Ammon's horn (tissue), 1 donor: Measurements from ENCODE around the gene LGALS8.
"Not testable (repeated sequence)": the region's sequence is repeated elsewhere in the genome, so short reads cannot be mapped to it uniquely, and the experiment has no call there.

Experiments used
- DNase-seq: peaks from one replicate; pipeline ENCODE4 v3.0.0-alpha.2; 2016; ENCODE audit warnings: low spot score

LGALS8 gene

DNA sequence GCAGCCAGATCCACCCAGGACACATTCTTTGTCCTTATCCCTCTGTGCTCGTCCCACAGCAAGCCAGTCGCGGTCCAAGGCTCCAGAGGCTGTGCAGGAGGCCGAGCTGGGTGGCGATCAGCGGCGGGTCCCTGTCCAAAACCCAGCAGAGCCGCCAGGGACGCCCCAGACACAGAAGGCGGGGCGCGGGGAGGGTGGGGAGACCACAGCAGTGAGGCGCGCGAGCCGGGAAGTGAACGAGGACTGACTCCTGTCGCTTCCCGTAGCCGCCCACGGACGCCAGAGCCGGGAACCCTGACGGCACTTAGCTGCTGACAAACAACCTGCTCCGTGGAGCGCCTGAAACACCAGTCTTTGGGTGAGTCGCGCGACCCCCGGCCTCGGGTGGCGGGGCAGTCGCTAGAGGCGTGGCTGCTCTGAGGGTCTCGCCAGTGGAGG lies at the start of gene LGALS8:
Gene LGALS8, plus strand, starts transcription at position 279 of the 438 bp plus-strand sequence. CDS start 2,089 bp downstream, outside the sequence.
- peak; percentile 87 for DNase-seq

- no peak for DNase-seq
These were observed 47.8 kb upstream of the LGALS8 start for GRCh38 chr1:236476019-236476418.

GRCh38 chr1:236480758-236481436 lies 42.9 kb upstream of the LGALS8 start:
- no peak for DNase-seq

GRCh38 chr1:236484310-236484971 lies 39.3 kb upstream of the LGALS8 start:
- DNase-seq = no peak

DNA sequence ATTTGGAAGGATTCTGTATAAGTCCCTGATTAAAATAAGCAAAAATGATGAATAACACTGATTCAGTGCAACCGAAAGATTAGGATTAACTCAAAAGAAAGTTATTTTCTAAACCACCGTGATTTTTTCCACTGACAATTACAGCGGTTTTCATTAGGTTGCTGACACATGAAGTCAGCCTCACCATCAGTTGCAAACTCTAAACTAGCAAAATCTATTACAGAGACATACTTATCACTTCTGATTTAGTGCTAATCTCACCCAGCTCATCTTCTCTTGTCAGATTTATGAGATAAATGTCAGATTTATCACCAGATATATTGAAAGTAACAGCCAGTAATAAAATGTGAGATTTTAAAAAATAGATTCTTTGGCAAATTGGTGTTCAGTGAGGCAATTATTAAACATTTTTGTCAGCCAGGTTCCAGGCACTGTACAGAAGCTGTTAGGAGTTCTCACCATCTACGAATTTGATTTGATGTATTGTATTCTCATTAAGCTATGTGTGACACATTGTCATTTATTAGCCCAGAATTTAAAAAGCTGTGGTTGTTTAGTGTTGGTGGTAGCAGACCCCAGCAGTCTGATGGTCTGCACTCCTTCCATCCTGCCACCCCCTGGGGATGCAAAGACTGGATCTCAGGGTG lies 37.3 kb upstream of the LGALS8 start:
- DNase-seq = no peak

DNA sequence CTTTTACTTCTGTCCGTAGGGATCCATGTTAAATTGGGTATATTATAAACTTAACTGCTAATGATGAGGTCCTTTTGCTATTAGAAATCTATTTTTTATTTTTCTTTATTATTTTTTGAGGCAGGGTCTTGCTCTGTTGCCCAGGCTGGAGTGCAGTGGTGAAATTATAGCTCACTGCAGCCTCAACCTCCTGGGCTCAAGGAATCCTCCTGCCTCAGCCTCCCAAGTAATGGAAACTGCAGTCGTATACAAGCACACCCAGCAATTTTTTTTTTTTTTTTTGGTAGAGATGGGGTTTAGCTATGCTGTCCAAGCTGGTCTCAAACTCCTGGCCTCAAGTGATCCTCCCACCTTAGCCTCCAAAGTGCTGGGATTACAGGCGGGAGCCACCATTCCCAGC lies 34.6 kb upstream of the LGALS8 start:
- not testable (repeated sequence) for DNase-seq

GRCh38 chr1:236489710-236490377 lies 33.9 kb upstream of the LGALS8 start:
- peak; percentile 60 for DNase-seq

DNA sequence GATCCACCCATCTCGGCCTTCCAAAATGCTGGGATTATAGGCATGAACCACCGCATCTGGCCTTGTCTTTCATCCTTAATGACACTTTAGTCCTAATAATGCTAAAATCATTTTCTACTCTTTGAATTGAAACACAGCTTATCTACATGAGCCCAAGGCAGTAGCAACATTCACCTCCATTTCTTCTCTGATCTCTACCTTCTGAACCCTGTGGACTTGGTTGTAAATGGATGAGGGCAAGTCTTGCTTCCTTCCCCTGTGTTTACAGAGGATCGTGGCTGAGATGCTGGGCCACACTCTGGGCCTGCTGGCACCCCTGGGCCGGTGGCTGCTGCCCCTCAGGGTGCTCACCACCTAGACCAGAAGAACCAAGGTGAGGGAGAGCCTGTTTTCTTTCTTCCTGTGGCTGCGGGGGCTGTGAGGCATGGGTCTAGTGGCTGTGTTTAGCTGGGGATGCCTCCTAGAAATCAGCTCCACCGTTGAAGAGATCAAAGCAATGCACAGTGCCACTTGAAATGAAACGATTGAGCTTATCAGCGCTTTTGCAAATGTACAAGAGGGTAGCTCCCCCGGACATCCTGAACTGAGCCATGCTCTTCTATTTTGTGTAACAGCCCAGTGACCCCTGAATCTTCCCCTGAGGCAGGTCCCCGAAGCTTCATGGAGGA lies 32.2 kb upstream of the LGALS8 start:
- no peak for DNase-seq

DNA sequence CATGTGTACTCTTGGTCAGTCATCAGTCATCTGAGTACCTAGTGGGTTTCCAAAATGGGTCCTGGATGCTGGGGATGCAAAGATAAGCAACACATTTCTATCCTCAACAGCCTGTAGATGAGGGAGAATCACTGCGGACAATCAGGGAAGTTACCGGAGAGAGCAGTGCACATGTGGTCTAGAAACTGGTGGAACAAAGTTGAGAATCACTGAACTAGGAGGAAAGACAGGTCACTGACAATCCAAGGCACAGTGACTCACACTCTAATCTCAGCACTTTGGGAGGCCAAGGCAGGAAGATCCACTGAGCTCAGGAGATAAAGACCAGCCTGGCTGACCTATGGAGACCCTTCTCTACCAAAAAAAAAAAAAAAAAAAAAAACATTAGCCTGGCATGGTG lies 31.4 kb upstream of the LGALS8 start:
- DNase-seq = no peak

DNA sequence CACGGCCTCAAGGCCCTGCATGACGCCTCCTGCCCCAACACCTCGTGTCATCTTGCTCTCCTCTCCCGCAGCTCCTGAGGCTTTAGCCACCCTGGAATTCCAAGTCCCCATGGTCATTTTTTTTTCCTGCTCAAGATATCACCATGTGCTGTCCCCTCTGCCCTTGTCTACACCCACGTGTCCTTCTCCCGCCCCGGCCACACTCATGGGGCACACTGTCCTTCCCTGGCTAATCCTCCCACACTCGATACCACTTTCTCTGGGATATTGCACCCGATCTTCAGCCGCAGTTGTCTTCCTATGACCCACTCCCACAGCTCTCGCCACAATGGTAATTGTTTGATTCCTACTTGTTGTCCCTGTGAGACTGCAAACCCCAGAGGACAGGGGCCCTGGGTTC lies 29.7 kb upstream of the LGALS8 start:
- DNase-seq = no peak

DNA sequence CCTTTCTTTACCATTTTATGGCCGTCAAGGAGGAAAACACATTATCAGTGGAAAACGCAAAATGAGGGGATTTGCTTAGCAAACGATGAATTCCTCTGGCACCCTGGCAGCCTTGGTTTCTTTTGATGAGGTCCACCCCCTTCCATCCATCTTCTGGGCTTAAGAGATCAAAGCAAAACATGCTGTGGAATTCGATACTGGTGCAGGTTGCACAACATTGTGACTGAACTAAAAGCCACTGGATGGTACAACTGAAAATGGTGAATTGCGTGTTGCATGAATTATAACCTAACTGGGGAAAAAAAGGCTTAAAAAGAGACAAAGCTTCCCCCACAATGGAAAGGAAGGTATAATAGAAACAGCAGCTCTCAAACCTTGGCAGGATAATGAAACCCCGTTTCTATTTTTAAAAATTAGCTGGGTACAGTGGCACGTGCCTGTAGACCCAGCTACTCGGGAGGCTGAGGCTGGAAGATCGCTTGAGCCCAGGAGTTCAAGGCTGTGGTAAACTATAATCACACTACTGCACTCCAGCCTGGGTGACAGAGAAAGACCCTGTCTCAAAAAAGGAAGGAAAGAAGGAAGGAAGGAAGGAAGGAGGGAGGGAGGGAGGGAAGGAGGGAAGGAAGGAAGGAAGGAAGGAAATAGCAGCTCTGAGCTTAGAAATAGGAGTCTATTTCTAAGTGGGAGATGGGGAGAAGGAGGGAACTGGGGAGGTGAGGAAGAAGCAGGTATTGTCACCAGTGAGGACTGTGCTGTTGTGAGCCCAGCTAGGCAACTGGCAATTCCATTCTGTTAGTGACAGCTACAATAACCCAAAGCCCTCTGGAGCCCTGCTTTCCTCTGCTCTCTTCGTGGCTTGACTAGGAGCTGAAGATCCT lies 29.0 kb upstream of the LGALS8 start:
- no peak for DNase-seq

GRCh38 chr1:236495467-236496112 lies 28.2 kb upstream of the LGALS8 start:
- no peak for DNase-seq

DNA sequence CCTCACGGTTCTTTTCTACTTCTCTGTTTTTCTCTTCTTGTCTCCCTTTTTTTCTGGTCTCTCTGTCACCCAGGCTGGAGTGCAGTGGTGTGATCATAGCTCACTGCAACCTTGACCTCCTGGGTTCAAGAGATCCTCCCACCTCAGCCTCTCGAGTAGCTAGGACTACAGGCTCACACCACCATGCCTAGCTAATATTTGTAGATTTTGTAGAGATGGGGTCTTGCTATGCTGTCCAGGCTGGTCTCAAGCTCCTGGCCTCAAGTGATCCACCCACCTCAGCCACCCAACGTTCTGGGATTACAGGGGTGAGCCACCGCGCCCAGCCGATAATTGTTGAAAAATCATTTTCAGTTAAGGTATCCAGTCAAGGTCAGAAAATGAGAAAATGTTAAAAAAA lies 25.9 kb upstream of the LGALS8 start:
- DNase-seq = no peak

DNA sequence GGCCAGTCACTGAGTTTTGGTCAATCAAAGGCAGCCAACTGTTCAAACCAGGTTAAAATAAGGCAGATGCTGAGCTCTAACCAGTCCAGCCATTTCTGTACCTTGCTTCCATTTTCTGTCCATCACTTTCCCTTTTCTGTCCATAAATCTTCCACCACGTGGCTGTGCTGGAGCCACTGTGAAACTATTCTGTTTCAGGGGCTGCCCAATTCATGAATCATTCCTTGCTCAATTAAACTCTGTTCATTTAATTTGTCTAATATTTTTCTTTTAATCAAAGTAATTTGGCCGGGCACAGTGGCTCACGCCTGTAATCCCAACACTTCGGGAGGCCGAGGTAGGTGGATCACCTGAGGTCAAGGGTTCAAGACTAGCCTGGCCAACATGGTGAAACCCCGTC lies 22.7 kb upstream of the LGALS8 start:
- DNase-seq = no peak

GRCh38 chr1:236502579-236502971 lies 21.2 kb upstream of the LGALS8 start:
- no peak for DNase-seq

DNA sequence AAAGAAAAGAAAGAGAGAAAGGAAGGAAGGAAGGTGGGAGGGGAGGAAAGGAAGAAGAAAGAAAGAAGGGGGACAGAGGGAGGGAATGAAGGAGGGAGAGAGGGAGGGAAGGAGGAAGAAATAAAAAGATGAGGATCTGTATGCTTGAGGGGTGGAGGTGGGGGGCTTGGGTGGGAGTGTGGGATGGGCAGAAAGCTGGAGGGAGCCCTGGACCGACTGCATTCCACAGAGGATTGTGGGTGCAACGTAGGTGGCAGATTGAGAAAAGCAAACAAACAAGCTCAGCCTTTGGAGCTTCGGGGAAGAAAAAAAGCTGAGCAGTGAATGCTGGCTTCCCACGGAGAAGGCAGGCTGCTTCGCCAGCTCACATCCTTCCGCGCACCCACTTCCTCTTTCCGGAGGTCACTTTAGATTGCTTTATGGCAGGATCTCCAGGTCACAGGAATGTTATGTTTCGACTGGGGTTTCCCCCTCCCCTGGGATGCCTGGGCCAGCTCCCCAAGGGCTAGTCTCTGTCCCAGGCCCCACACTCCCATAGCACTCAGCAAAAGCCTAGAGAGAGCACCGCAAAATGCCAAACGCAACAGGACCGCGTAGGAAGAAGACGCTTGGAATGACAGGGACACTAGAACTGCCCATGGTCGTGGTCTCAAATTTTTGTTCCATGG lies 20.7 kb upstream of the LGALS8 start:
- DNase-seq = peak; percentile 55

DNA sequence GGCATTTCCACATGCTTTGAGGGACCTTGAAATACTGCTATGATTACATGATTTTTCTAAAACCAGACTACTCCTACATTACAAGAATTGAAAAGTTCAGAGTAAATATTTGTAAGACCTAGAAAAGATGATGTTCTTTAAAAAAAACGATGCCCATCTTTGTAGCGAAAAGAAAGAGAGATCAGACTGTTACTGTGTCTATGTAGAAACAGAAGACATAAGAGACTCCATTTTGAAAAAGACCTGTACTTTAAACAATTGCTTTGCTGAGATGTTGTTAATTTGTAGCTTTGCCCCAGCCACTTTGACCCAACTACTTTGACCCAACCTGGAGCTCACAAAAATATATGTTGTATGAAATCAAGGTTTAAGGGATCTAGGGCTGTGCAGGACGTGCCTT lies 19.4 kb upstream of the LGALS8 start:
- DNase-seq = not testable (repeated sequence)

DNA sequence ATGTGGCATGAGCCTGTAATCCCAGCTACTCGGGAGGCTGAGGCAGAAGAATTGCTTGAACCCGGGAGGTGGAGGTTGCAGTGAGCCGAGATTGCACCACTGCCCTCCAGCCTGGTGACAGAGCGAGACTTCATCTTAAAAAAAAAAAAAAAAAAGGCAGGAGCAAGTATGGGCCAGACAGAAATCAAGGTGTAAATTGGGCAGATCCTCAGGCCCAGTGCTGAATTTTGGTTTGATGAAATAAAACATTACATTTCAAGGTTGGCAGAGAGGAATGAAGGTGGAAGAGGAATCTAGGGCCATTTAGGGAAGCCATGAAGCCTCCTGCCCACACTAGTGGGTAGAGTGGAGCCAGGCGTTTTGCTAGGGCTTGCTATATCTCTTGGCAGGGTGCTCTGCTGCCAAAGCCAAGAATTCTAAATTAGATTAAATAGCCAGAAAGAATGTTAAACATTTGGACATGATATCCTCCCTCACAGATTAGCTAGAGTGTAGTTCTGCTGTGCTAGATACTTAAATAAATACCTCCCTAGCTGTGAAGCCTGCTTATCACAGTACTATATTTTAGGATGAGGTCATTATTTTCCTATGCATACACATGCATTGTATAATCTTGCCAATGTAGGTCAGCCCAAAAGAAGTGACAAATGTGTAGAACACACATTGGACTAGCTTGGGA lies 16.6 kb upstream of the LGALS8 start:
- no peak for DNase-seq

DNA sequence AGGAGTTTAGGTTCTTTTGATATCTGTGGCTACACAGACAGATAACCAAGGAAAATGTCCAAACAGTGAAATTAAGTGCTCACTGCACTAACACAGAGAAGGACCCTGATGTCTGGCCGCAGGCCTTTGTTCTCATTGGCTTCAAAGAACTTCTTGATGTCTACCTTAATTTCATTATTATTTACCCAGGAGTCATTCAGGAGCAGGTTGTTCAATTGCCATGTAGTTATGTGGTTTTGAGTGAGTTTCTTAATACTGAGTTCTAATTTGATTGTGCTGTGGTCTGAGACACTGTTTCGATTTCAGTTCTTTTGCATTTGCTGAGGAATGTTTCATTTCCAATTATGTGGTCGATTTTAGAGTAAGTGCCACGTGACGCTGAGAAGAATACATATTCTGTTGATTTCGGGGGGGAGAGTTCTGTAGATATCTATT lies 15.2 kb upstream of the LGALS8 start:
- no peak for DNase-seq
